H1 (cell line): ENCODE results near the gene B3GAT2. TPM values are rescaled to one million over a fixed set of nuclear protein-coding genes. Genes with fewer than 3 reads are reported as not detected.

Experiments used
- E2F6 ChIP-seq: IDR thresholded peaks from 2 replicates; pipeline ENCODE4 v1.6.1; 2012; ENCODE audit warnings: inconsistent platforms
- JUND ChIP-seq: IDR thresholded peaks from 2 replicates; pipeline ENCODE4 v1.6.1; 2011; ENCODE audit warnings: mild to moderate bottlenecking, improper control_type of control experiment, low read length
- NRF1 ChIP-seq: IDR thresholded peaks from 2 replicates; pipeline ENCODE4 v1.6.1; 2011; ENCODE audit warnings: mild to moderate bottlenecking, low read depth, low read length, improper control_type of control experiment
- POU5F1 ChIP-seq: IDR thresholded peaks from 2 replicates; pipeline ENCODE4 v1.6.1; 2011; ENCODE audit warnings: low read depth, mild to moderate bottlenecking, low read length, moderate library complexity
- SP4 ChIP-seq: IDR thresholded peaks from 2 replicates; pipeline ENCODE4 v1.6.1; 2012; ENCODE audit warnings: low read length, inconsistent platforms
- USF2 ChIP-seq: IDR thresholded peaks from 2 replicates; pipeline ENCODE4 v1.6.1; 2011; ENCODE audit warnings: low read length, improper control_type of control experiment
- ZNF274 ChIP-seq: IDR thresholded peaks from 2 replicates; pipeline ENCODE4 v1.7.0; 2012; ENCODE audit warnings: low read length, borderline replicate concordance; ENCODE audit errors: extremely low read depth
- polyA plus RNA-seq, 7 experiments: library from polyadenylated mRNA; depleted of rRNA in 3 of 7; stranded (reverse) in 5 of 7; unstranded in 2 of 7; fragments of >200 nt in 5 of 7; fragments of 200-250 nt in 2 of 7; gene quantifications; 1 replicate in 5 of 7; 2 replicates in 1 of 7; 4 replicates in 1 of 7; pipeline versions ENCODE4 v1.2.1 to v1.2.3, GENCODE V29; 2011 to 2013; ENCODE audit warnings: missing spikeins in 2 of 7, mixed read lengths in 2 of 7
- total RNA-seq: library from RNA; stranded (reverse); fragmentation: NEBNext Ultra II Directional; extraction: Animal tissue kit (Norgen Biotek cat#: 25700); gene quantifications from 2 replicates; pipeline ENCODE4 v1.2.1, GENCODE V29; 2021
- TF ChIP-seq, protein P1 (sequence below): fragments of 300-600 bp; sonication (generic); IDR thresholded peaks from 2 replicates; pipeline ENCODE4 v1.7.1; 2012; ENCODE audit warnings: low read length, moderate library complexity, mild to moderate bottlenecking, inconsistent platforms; ENCODE audit not compliant: insufficient replicate concordance

Gene B3GAT2
- total and polyA plus RNA-seq, 2 of the 8 experiments (the other 6 are each of a cell fraction or from before 2014, with no cell fraction given) = 0.83 to 1.9 TPM

DNA sequence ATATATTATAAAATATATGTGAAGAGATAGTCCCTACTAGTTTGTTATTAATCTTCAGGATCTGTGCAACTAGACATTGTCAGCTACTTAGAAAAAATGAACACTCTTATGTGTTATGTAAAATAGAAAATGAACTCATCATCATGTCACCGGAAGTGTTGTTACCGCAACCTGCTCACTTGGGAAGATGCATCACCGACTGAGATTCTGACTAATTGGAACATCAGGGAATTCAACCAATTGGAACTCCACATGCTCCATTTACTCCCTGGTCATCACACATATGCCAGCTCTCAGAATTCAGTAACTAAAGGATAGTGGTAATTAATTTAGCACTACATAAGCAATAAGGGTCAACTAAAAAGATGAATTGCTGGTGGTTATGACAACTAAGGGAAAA, 16.7 kb upstream of the B3GAT2 start (continued):
- TF ChIP-seq, protein P1, sequence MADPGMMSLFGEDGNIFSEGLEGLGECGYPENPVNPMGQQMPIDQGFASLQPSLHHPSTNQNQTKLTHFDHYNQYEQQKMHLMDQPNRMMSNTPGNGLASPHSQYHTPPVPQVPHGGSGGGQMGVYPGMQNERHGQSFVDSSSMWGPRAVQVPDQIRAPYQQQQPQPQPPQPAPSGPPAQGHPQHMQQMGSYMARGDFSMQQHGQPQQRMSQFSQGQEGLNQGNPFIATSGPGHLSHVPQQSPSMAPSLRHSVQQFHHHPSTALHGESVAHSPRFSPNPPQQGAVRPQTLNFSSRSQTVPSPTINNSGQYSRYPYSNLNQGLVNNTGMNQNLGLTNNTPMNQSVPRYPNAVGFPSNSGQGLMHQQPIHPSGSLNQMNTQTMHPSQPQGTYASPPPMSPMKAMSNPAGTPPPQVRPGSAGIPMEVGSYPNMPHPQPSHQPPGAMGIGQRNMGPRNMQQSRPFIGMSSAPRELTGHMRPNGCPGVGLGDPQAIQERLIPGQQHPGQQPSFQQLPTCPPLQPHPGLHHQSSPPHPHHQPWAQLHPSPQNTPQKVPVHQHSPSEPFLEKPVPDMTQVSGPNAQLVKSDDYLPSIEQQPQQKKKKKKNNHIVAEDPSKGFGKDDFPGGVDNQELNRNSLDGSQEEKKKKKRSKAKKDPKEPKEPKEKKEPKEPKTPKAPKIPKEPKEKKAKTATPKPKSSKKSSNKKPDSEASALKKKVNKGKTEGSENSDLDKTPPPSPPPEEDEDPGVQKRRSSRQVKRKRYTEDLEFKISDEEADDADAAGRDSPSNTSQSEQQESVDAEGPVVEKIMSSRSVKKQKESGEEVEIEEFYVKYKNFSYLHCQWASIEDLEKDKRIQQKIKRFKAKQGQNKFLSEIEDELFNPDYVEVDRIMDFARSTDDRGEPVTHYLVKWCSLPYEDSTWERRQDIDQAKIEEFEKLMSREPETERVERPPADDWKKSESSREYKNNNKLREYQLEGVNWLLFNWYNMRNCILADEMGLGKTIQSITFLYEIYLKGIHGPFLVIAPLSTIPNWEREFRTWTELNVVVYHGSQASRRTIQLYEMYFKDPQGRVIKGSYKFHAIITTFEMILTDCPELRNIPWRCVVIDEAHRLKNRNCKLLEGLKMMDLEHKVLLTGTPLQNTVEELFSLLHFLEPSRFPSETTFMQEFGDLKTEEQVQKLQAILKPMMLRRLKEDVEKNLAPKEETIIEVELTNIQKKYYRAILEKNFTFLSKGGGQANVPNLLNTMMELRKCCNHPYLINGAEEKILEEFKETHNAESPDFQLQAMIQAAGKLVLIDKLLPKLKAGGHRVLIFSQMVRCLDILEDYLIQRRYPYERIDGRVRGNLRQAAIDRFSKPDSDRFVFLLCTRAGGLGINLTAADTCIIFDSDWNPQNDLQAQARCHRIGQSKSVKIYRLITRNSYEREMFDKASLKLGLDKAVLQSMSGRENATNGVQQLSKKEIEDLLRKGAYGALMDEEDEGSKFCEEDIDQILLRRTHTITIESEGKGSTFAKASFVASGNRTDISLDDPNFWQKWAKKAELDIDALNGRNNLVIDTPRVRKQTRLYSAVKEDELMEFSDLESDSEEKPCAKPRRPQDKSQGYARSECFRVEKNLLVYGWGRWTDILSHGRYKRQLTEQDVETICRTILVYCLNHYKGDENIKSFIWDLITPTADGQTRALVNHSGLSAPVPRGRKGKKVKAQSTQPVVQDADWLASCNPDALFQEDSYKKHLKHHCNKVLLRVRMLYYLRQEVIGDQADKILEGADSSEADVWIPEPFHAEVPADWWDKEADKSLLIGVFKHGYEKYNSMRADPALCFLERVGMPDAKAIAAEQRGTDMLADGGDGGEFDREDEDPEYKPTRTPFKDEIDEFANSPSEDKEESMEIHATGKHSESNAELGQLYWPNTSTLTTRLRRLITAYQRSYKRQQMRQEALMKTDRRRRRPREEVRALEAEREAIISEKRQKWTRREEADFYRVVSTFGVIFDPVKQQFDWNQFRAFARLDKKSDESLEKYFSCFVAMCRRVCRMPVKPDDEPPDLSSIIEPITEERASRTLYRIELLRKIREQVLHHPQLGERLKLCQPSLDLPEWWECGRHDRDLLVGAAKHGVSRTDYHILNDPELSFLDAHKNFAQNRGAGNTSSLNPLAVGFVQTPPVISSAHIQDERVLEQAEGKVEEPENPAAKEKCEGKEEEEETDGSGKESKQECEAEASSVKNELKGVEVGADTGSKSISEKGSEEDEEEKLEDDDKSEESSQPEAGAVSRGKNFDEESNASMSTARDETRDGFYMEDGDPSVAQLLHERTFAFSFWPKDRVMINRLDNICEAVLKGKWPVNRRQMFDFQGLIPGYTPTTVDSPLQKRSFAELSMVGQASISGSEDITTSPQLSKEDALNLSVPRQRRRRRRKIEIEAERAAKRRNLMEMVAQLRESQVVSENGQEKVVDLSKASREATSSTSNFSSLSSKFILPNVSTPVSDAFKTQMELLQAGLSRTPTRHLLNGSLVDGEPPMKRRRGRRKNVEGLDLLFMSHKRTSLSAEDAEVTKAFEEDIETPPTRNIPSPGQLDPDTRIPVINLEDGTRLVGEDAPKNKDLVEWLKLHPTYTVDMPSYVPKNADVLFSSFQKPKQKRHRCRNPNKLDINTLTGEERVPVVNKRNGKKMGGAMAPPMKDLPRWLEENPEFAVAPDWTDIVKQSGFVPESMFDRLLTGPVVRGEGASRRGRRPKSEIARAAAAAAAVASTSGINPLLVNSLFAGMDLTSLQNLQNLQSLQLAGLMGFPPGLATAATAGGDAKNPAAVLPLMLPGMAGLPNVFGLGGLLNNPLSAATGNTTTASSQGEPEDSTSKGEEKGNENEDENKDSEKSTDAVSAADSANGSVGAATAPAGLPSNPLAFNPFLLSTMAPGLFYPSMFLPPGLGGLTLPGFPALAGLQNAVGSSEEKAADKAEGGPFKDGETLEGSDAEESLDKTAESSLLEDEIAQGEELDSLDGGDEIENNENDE = no peak
- TF ChIP-seq JUND = no peak
- no peak for TF ChIP-seq E2F6
- TF ChIP-seq NRF1 = no peak
- TF ChIP-seq ZNF274 = no peak
- TF ChIP-seq POU5F1 = no peak
- no peak for TF ChIP-seq SP4
- no peak for TF ChIP-seq USF2
